HUDEP-2 (cell line): ENCODE measurements around the gene SLC8A2.

ENCODE experiments used
- DNase-seq, 76 experiments: peaks; one replicate each; lab custom pipeline; 2025; ENCODE audit not compliant: unreplicated experiment in 76 of 76; lab: John Stamatoyannopoulos, UW

Gene SLC8A2

GRCh38 chr19:47461876-47462275 lies 9.8 kb downstream of the SLC8A2 start:
- DNase-seq, result no peak

GRCh38 chr19:47459477-47459876 lies 12.2 kb downstream of the SLC8A2 start:
- DNase-seq, result no peak

GRCh38 chr19:47458672-47459071 lies 13.0 kb downstream of the SLC8A2 start:
- no peak for DNase-seq

- DNase-seq, result no peak
These were observed 14.8 kb downstream of the SLC8A2 start for GRCh38 chr19:47456721-47457474.

GRCh38 chr19:47450478-47450877 lies 21.2 kb downstream of the SLC8A2 start:
- no peak for DNase-seq

- no peak for DNase-seq
These were observed 23.3 kb downstream of the SLC8A2 start for GRCh38 chr19:47448360-47448727.

GRCh38 chr19:47447470-47448359 lies 24.0 kb downstream of the SLC8A2 start:
- DNase-seq, result peak in 75 of 76 experiments; percentile 89 to 100 (median 98)

GRCh38 chr19:47446534-47447469 lies 24.9 kb downstream of the SLC8A2 start:
- DNase-seq, result peak in 72 of 76 experiments; percentile 43 to 97 (median 90)

GRCh38 chr19:47445937-47446402 lies 25.7 kb downstream of the SLC8A2 start:
- peak in 73 of 76 experiments; percentile 37 to 93 (median 76) for DNase-seq

GRCh38 chr19:47445527-47445926 lies 26.2 kb downstream of the SLC8A2 start:
- DNase-seq, result no peak

GRCh38 chr19:47444388-47444821 lies 27.3 kb downstream of the SLC8A2 start:
- DNase-seq, result peak in 3 of 76 experiments; percentile 21 to 34 (median 32)

GRCh38 chr19:47443331-47443730 lies 28.4 kb downstream of the SLC8A2 start:
- no peak for DNase-seq

GRCh38 chr19:47438793-47439220 lies 32.9 kb downstream of the SLC8A2 start:
- DNase-seq, result no peak

GRCh38 chr19:47437500-47437899 lies 34.2 kb downstream of the SLC8A2 start:
- no peak for DNase-seq

GRCh38 chr19:47436712-47437401 lies 34.8 kb downstream of the SLC8A2 start:
- peak in 69 of 76 experiments; percentile 17 to 88 (median 68) for DNase-seq

GRCh38 chr19:47435883-47436417 lies 35.7 kb downstream of the SLC8A2 start:
- no peak for DNase-seq

GRCh38 chr19:47435196-47435595 lies 36.5 kb downstream of the SLC8A2 start:
- no peak for DNase-seq

GRCh38 chr19:47434088-47434487 lies 37.6 kb downstream of the SLC8A2 start:
- DNase-seq, result no peak

- DNase-seq, result peak in 2 of 76 experiments; percentile 18 to 20
These were observed 38.6 kb downstream of the SLC8A2 start for GRCh38 chr19:47433121-47433520.
